Measurements from ENCODE around the gene TMEM43. TPM values are rescaled to one million over a fixed set of nuclear protein-coding genes. Genes with fewer than 3 reads are reported as not detected.

The TMEM43 gene
- total and polyA plus RNA-seq, 8 donors: 11.2 to 31.2 (median 17.6) TPM

DNA sequence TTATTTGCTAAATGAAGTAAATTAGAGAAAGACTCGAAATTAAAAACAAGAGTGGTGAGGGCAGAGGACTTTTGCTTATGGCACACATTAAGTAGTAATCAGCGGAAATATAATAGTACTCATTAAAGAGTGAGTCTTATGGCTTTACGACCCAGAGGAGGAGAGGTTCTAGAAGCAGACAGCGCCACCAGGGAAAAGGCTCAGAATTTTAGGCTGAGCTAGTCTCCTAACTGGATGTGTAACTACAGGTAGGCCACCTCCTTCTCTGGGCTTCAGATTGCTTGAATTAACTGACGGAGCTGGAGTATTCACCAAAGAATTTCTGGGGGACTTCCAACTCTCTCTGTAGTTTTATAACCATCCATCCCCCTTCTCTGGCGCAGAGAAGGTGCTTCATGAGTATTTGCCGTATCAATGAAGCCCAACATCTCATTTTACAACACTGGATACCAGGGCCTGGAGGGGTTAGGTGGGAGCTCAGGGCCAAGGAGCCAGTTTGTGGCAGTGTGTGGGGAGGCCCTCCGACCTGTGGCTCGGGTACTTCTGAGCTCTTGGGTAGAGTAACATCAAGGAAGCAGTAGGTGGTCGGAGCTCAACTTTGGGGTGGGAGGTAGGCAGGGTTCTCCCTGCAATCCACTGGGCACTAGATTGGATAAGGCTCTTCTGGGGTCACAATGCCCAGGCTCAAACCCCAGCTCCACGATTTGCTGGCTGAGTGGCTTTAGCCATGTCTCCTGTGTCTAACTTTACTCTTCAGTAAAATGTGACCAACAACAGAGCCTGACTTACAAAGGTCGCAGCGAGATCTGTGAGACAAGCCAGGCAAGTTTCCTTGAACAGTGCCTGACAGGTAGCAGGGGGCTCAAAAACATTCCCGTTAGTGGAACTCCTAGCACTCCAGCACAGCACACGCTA lies 1.3 kb upstream of the TMEM43 start:
- WGBS, 2 donors: 46 to 49% methylated on average over 15 of the region's 15 CpGs
- H3K4me3 ChIP-seq: peak overlapping the region; percentile 80 to 98 (median 90)
- intact Hi-C loops (cut with DNase I): no loop called here
- no peaks in the 10 kb centered on the region for H3K27me3 ChIP-seq
- FAIRE-seq (no peak), DNase-seq (no peak), ATAC-seq (no peak)
- peaks cover 11 to 27% (median 22%) of the 10 kb centered on the region in 3 donors for H3K4me1 ChIP-seq
- TF ChIP-seq, protein P1, sequence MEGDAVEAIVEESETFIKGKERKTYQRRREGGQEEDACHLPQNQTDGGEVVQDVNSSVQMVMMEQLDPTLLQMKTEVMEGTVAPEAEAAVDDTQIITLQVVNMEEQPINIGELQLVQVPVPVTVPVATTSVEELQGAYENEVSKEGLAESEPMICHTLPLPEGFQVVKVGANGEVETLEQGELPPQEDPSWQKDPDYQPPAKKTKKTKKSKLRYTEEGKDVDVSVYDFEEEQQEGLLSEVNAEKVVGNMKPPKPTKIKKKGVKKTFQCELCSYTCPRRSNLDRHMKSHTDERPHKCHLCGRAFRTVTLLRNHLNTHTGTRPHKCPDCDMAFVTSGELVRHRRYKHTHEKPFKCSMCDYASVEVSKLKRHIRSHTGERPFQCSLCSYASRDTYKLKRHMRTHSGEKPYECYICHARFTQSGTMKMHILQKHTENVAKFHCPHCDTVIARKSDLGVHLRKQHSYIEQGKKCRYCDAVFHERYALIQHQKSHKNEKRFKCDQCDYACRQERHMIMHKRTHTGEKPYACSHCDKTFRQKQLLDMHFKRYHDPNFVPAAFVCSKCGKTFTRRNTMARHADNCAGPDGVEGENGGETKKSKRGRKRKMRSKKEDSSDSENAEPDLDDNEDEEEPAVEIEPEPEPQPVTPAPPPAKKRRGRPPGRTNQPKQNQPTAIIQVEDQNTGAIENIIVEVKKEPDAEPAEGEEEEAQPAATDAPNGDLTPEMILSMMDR (IDR thresholded peaks at IDR 0.05): no peak
- no peaks in the 10 kb centered on the region for H3K36me3 ChIP-seq
- H3K9me3 ChIP-seq: no peaks in the 10 kb centered on the region
- peak overlapping the region; percentile 83 to 94 (median 91) for H3K27ac ChIP-seq

DNA sequence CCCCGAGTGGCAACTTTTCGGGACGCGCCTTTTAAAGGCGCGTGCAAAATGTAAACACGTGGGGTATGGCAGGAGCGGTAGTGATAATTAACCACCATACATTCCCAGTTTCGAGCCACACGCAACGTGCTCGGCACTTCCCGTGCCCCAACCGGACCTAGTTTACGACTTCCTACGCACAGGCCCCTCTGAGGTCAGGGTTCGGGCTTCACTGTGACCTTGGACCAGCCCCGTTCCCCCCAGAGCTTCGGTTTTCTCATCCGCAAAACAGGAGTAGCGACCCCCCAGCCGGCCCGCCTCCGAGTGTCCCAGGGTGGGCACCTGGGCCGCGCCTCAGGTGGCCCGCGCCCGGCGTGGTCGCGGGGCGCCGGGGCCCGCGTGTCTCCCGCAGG lies 633 bp upstream of the TMEM43 start:
- Histone ChIP-seq H3K27me3 (no peaks in the 10 kb centered on the region), H3K4me1 (peaks cover 7 to 22% (median 20%) of the 10 kb centered on the region in 3 donors), H3K9me3 (no peaks in the 10 kb centered on the region), H3K36me3 (no peaks in the 10 kb centered on the region), H3K27ac (peak overlapping the region; percentile 83 to 94 (median 91)), H3K4me3 (peak overlapping the region; percentile 80 to 98 (median 90))
- intact Hi-C loops (cut with DNase I): no loop called here
- DNase-seq: peak in 5 of 6 donors; percentile 62 to 84 (median 69)
- no peak for FAIRE-seq
- WGBS, 2 donors: 1% methylated on average over 37 of the region's 37 CpGs
- TF ChIP-seq, protein P1 (IDR thresholded peaks at IDR 0.05): no peak
- ATAC-seq: peak; percentile 31 to 65 (median 32)

DNA sequence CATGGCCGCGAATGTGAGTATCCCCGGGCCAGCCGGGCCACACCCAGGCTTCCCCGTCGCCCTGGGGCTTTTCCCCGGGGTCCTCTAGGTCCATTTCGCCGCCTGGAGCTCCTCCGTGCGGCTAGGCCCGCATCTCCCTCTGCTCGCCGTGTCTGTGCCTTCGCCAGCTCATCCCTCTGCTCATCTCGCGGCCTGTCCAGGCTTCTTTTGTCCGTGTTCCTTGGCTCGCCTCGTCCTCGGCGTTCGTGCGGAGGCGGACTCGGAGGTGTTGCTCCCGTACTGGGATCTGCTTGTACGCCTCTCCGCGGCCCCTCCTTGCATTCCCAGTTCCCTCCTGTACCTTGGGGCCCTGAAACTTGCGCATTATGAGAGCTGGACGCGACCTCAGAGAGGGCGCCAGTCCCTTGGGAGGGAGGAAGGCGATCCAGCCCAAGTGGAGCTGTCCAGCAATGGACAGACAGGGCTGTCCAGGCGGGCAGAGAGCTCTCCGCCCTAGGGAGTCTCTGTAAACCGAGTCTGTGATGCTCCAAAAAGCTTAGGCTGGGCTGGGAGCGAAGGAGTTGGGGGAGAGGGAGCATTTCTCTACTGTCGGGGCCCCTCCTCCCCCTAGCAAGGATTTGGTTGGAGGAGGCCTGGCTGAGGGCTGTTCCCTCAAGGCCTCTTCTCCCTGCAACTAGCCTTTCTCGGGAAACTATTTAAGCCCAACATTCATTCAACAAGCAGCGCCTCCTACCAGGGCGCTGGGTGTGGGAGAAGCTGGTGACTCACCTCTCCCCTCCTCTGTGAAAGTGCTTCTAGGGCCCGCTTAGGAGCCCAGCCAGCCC lies 553 bp downstream of the TMEM43 start:
- Histone ChIP-seq H3K9me3 (no peaks in the 10 kb centered on the region), H3K4me3 (peak overlapping the region; percentile 80 to 98 (median 90)), H3K27ac (peak overlapping the region; percentile 83 to 94 (median 91)), H3K36me3 (peaks cover 0 to 11% (median 0%) of the 10 kb centered on the region in 3 donors), H3K27me3 (no peaks in the 10 kb centered on the region), H3K4me1 (peaks cover 7 to 22% (median 15%) of the 10 kb centered on the region in 3 donors)
- WGBS, 2 donors: 0 to 1% methylated on average over 44 of the region's 44 CpGs
- TF ChIP-seq, protein P1 (IDR thresholded peaks at IDR 0.05): no peak
- peak; percentile 30 to 72 (median 53) for ATAC-seq
- DNase-seq: peak; percentile 38 to 73 (median 64)
- no peak for FAIRE-seq
- intact Hi-C loops (cut with DNase I): no loop called here

DNA sequence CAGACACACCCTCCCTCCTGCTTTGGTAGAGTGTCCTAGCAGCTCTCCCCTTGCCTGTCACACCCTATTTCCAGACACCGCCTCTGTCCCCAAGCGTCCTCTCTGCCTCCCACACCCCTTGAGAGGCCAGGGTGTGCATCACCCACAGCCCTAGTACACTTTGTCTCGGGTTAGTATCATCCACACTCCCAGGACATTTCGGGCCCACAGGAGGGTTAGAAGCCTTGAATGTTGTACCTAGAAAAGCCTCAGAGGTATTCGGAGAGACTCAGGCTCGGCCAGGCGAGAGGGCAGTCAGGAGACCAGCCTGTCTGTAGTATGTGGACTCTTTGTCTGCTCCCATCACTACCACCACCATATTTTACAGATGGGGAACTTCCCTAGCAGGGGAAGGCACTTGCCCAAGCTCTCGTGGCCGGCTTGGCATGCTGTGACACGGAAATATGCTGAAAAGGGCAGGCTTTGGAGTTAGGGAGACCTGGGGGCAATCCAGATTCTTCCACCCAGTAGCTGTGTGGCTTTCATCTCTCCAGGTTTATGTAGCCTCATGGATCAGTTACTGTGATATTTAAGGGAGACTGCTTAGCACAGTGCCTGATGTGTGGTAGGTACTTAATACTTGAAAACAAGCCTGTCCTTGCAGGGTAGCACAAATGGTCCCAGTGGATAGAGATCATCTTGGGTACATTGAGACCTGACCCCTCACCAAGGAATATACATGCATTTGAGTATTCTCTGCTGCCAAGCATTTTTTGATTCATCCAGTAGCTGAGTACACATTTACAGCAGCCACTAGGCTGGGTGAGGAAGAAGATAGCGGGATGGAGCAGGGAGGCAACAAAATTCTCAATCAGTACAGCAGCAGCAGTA lies 1.4 kb downstream of the TMEM43 start:
- Histone ChIP-seq H3K4me1 (peaks cover 7 to 22% (median 15%) of the 10 kb centered on the region in 3 donors), H3K36me3 (peaks cover 0 to 19% (median 3%) of the 10 kb centered on the region in 3 donors), H3K27ac (peak overlapping the region; percentile 83 to 94 (median 91)), H3K27me3 (no peaks in the 10 kb centered on the region), H3K4me3 (peak overlapping the region; percentile 80 to 98 (median 90)), H3K9me3 (no peaks in the 10 kb centered on the region)
- TF ChIP-seq, protein P1 (IDR thresholded peaks at IDR 0.05): no peak
- peak in 1 of 6 donors; percentile 11 for DNase-seq
- no peak for FAIRE-seq
- 51 to 62% methylated on average over 11 of the region's 11 CpGs for WGBS, 2 donors
- ATAC-seq: no peak
- intact Hi-C loops (cut with DNase I): no loop called here
